Right lobe of liver (tissue), 6 donors: Measurements from ENCODE around the gene SBF1. TPM values are rescaled to one million over a fixed set of nuclear protein-coding genes. Genes with fewer than 3 reads are reported as not detected.

Source experiments
- ATAC-seq, 4 donors: fragments of 200-7000 bp; cut with Tn5 transposase; one replicate each; pipeline ENCODE4 v1.9.1; 2020; ENCODE audit warnings: mild to moderate bottlenecking in 4 of 4, moderate library complexity in 4 of 4
- DNase-seq, 3 donors: peaks; one replicate each; pipeline ENCODE4 v3.0.0-alpha.2; 2020
- H3K27ac ChIP-seq, 3 donors: fragments of 200-600 bp; one replicate each; pipeline ENCODE4 v1.8.0; 2022
- H3K27me3 ChIP-seq, 2 donors: fragments of 200-600 bp; one replicate each; pipeline ENCODE4 v1.8.0; 2022
- H3K36me3 ChIP-seq, 4 donors: fragments of 200-600 bp; sonication (generic) in 1 of 4; one replicate each; pipeline versions ENCODE4 v1.5.1 to v1.8.0; 2017 to 2022; ENCODE audit warnings: control low read depth in 1 of 4
- H3K4me1 ChIP-seq, 4 donors: fragments of 200-600 bp; sonication (generic) in 1 of 4; one replicate each; pipeline versions ENCODE4 v1.5.1 to v1.8.0; 2017 to 2022; ENCODE audit warnings: control low read depth in 1 of 4
- H3K4me3 ChIP-seq, 3 donors: fragments of 200-600 bp; one replicate each; pipeline ENCODE4 v1.8.0; 2022
- H3K9me3 ChIP-seq, 4 donors: fragments of 200-600 bp; sonication (generic) in 1 of 4; one replicate each; pipeline versions ENCODE4 v1.5.1 to v1.8.0; 2017 to 2022; ENCODE audit warnings: control low read depth in 1 of 4
- CTCF ChIP-seq, 4 donors: fragments of 200-600 bp in 3 of 4; fragments of 450-650 bp in 1 of 4; IDR thresholded peaks; one replicate each; pipeline versions ENCODE4 v1.5.1 to v1.8.0; 2016 to 2022; ENCODE audit warnings: antibody characterized with exemption in 4 of 4, mild to moderate bottlenecking in 2 of 4
- POLR2A ChIP-seq: fragments of 450-650 bp; IDR thresholded peaks from one replicate; pipeline ENCODE4 v1.6.1; 2017; ENCODE audit warnings: antibody characterized with exemption, mild to moderate bottlenecking
- WGBS: methylation state at CpG from one replicate; pipeline ENCODE4 v1.1.6; 2018; ENCODE audit warnings: low coverage, low lambda C conversion rate; ENCODE audit not compliant: insufficient coverage; ENCODE audit errors: missing lambda C conversion rate; 5-methylcytosine and 5-hydroxymethylcytosine counted together
- intact Hi-C, 2 donors: fragments of 100-400 bp; cut with DNase I; formaldehyde crosslinking; loops; one replicate each; pipeline versions ENCODE4 v1.11.2 to v1.14.1; 2022
- long read RNA-seq: library from polyadenylated mRNA; unstranded; transcript quantifications from one replicate; pipeline ENCODE4 v2.0.0, GENCODE V29; 2019
- total RNA-seq, 6 experiments: library from RNA; depleted of rRNA in 2 of 6; stranded (reverse); fragments of >200 nt in 2 of 6; fragmentation: NEBNext Ultra II Directional in 3 of 6; extraction: Animal tissue kit (Norgen Biotek cat#: 25700) in 3 of 6; gene quantifications; one replicate each; pipeline versions ENCODE4 v1.1.0 to v1.2.4, GENCODE V29; 2016 to 2023
- donor health status: DM: no; HTN: yes; CAD: no.
- donor health status: DM: no; HTN: no; CAD: no.
- donor health status: DM: no; HTN: no; CAD: no.
- donor health status: DM: no; HTN: yes; CAD: no.
- donor health status: DM: no; HTN: yes; CAD: no.

Gene SBF1, protein sequence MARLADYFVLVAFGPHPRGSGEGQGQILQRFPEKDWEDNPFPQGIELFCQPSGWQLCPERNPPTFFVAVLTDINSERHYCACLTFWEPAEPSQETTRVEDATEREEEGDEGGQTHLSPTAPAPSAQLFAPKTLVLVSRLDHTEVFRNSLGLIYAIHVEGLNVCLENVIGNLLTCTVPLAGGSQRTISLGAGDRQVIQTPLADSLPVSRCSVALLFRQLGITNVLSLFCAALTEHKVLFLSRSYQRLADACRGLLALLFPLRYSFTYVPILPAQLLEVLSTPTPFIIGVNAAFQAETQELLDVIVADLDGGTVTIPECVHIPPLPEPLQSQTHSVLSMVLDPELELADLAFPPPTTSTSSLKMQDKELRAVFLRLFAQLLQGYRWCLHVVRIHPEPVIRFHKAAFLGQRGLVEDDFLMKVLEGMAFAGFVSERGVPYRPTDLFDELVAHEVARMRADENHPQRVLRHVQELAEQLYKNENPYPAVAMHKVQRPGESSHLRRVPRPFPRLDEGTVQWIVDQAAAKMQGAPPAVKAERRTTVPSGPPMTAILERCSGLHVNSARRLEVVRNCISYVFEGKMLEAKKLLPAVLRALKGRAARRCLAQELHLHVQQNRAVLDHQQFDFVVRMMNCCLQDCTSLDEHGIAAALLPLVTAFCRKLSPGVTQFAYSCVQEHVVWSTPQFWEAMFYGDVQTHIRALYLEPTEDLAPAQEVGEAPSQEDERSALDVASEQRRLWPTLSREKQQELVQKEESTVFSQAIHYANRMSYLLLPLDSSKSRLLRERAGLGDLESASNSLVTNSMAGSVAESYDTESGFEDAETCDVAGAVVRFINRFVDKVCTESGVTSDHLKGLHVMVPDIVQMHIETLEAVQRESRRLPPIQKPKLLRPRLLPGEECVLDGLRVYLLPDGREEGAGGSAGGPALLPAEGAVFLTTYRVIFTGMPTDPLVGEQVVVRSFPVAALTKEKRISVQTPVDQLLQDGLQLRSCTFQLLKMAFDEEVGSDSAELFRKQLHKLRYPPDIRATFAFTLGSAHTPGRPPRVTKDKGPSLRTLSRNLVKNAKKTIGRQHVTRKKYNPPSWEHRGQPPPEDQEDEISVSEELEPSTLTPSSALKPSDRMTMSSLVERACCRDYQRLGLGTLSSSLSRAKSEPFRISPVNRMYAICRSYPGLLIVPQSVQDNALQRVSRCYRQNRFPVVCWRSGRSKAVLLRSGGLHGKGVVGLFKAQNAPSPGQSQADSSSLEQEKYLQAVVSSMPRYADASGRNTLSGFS (N-terminal part only)
- total RNA-seq = 10 to 100 TPM; 18.3 to 28.9 (median 22.8) TPM
- long read RNA-seq, partial matches to known transcripts = 0 of 2 reads
- long read RNA-seq, other reads (novel, unspliced or antisense) = 0 of 2 reads

GRCh38 chr22:50474710-50475651 lies at the start of gene SBF1:
Gene SBF1 (minus strand): TSS chr22:50475035. CDS start chr22:50474840, 195 bp downstream.
- intact Hi-C loops = no loop called here
- ATAC-seq (peak; percentile 96 to 99 (median 98)), DNase-seq (peak; percentile 95 to 96 (median 96))

DNA sequence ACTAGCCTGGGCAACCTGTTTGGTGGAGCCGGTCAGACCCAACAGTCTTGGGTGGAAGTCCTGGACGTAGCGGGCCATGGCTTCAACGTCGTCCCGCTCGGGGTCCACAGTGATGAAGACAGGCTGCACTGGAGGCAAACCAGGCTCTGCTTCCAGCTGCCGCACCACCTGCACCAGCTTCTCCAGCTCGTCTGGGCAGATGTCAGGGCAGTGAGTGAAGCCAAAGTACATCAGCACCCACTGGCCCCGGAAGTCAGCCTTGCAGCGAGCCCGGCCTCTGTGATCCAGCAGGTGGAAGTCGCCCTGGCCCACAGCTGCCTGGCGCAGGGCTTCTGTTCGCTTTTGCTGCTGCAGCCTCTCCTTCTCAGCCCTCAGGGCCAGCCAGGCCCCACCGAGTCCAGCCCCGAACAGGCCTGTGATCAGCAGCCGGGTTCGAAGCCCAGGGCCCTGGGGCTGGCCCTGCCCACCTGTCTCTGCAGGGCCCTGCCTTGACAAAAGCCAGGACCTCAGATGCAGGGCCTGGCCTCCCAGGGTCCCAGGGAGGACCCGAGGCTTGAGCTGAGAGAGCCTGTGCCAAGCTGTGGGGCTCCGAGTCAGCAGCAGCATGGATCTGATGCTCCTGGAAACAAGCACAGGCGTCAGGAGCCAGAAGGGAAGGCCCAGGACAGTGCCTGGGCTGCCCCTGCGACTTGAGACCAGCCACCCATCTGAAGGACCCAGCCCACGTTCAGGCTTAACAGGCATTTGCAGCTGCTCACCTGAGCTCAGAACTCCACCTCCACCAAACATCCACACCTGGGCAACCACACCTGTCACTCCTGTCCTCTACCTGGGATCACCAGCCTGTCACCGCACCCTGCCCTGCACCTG lies 49.2 kb upstream of the SBF1 start:
- intact Hi-C loops = loop anchor here in 1 of 2 donors (10.0 kb wide), 1 partner anchor 91 kb away; no protein-coding TSS in a partner anchor
- TF ChIP-seq POLR2A (no peak), CTCF (IDR thresholded peaks at IDR 0.05) (no peak)
- no peak for ATAC-seq
- DNase-seq = peak in 2 of 3 donors; percentile 55 to 60
- Histone ChIP-seq H3K27ac (peak overlapping the region in 1 of 3 donors; percentile 87), H3K27me3 (no peaks in the 10 kb centered on the region), H3K4me3 (peak overlapping the region; percentile 66 to 74 (median 68)), H3K9me3 (no peaks in the 10 kb centered on the region), H3K36me3 (peaks cover 0 to 27% (median 3%) of the 10 kb centered on the region in 4 donors), H3K4me1 (peaks cover 0 to 24% (median 10%) of the 10 kb centered on the region in 4 donors)
- WGBS = no CpG with 5 or more reads among the region's 25 CpGs

More at GRCh38 chr22:50474710-50475651, at the start of gene SBF1:
- whole genome bisulfite sequencing = 0% methylated on average over 19 of the region's 97 CpGs
- Histone ChIP-seq H3K9me3 (no peaks in the 10 kb centered on the region), H3K27me3 (no peaks in the 10 kb centered on the region), H3K4me1 (peaks cover 0 to 17% (median 4%) of the 10 kb centered on the region in 4 donors), H3K4me3 (peak within 1 kb of the TSS; percentile 74 to 76 (median 75)), H3K27ac (peak within 1 kb of the TSS in 2 of 3 donors; percentile 44 to 72), H3K36me3 (no peaks in the 10 kb centered on the region)
- TF ChIP-seq CTCF (IDR thresholded peaks at IDR 0.05) (no peak), POLR2A (peak; percentile 77)

- ATAC-seq (no peak), DNase-seq (no peak)
- intact Hi-C loops = loop anchor here in 1 of 2 donors (10.0 kb wide), 1 partner anchor 91 kb away; no protein-coding TSS in a partner anchor
- no peak overlapping the region for H3K4me3 ChIP-seq
- no peak for TF ChIP-seq POLR2A
- no peak for TF ChIP-seq CTCF (IDR thresholded peaks at IDR 0.05)
- no peak overlapping the region for H3K27ac ChIP-seq
- no peaks in the 10 kb centered on the region for H3K9me3 ChIP-seq
- H3K27me3 ChIP-seq = no peaks in the 10 kb centered on the region
- H3K36me3 ChIP-seq = peaks cover 0 to 27% (median 6%) of the 10 kb centered on the region in 4 donors
- WGBS = 94% methylated on average over 9 of the region's 16 CpGs
- H3K4me1 ChIP-seq = peaks cover 0 to 24% (median 8%) of the 10 kb centered on the region in 4 donors
Observed at GRCh38 chr22:50523458-50523805, 48.6 kb upstream of the SBF1 start.
